T-cell (primary cell): ENCODE measurements around the gene RPN2. TPM values are rescaled to one million over a fixed set of nuclear protein-coding genes. Genes with fewer than 3 reads are reported as not detected.

Experiments
- ATAC-seq, 4 experiments: fragments of 200-7000 bp in 3 of 4; fragments of 150-1000 bp in 1 of 4; cut with Tn5 transposase; replicated peaks in 1 of 4; 1 replicate in 3 of 4; 2 replicates in 1 of 4; pipeline ENCODE4 v1.10.0; 2021; ENCODE audit warnings: moderate library complexity in 3 of 4, mild to moderate bottlenecking in 2 of 4, moderate number of reproducible peaks in 1 of 4
- CTCF ChIA-PET, 2 donors: fragments of 300-600 bp; sonication (Branson Sonifier 250); formaldehyde crosslinking; loops; one replicate each; lab custom pipeline; 2022; ENCODE audit warnings: antibody characterized with exemption in 2 of 2; lab: Charles Lee
- POLR2A ChIA-PET, 2 donors: fragments of 300-600 bp; sonication (Branson Sonifier 250); formaldehyde crosslinking; loops; one replicate each; lab custom pipeline; 2022; ENCODE audit warnings: antibody characterized with exemption in 2 of 2; lab: Charles Lee
- DNase-seq, 35 experiments: peaks; one replicate each; pipeline versions ENCODE4 v3.0.0 to v3.0.0-alpha.2; 2013 to 2023
- H3K27ac ChIP-seq: one replicate; pipeline ENCODE4 v1.5.1; 2013; ENCODE audit warnings: low read length
- H3K27me3 ChIP-seq, 2 experiments: replicated peaks in 1 of 2; 1 replicate in 1 of 2; 2 replicates in 1 of 2; pipeline versions ENCODE4 v1.6.1 to v1.7.0; 2013; ENCODE audit warnings: low read length in 1 of 2, mixed read lengths in 1 of 2; ENCODE audit not compliant: control insufficient read depth in 2 of 2, insufficient read depth in 2 of 2; ENCODE audit errors: extremely low read depth in 1 of 2
- H3K36me3 ChIP-seq, 2 donors: 1 replicate in 1 of 2; 2 replicates in 1 of 2; pipeline versions ENCODE4 v1.6.1 to v1.7.0; 2013; ENCODE audit warnings: low read length in 1 of 2; ENCODE audit not compliant: control insufficient read depth in 2 of 2, insufficient read depth in 1 of 2; ENCODE audit errors: extremely low read depth in 1 of 2
- H3K4me1 ChIP-seq, 2 experiments: 1 replicate in 1 of 2; 2 replicates in 1 of 2; pipeline versions ENCODE4 v1.6.1 to v1.7.0; 2013; ENCODE audit warnings: low read length in 2 of 2, mixed read lengths in 1 of 2; ENCODE audit not compliant: insufficient read depth in 2 of 2, control insufficient read depth in 1 of 2; ENCODE audit errors: extremely low read depth in 1 of 2
- H3K4me3 ChIP-seq, 2 donors: 1 replicate in 1 of 2; 2 replicates in 1 of 2; pipeline versions ENCODE4 v1.5.1 to v1.7.0; 2013; ENCODE audit warnings: mild to moderate bottlenecking in 2 of 2, low read length in 1 of 2, moderate library complexity in 1 of 2; ENCODE audit not compliant: control insufficient read depth in 1 of 2; ENCODE audit errors: extremely low read depth in 1 of 2
- H3K9me3 ChIP-seq: 2 replicates; pipeline ENCODE4 v1.7.0; 2013
- H3K27ac Mint-ChIP-seq, 2 donors: one replicate each; pipeline ENCODE4 v1.8.0; 2020 to 2021; ENCODE audit warnings: mild to moderate bottlenecking in 2 of 2, mixed read lengths in 2 of 2
- H3K27me3 Mint-ChIP-seq, 2 donors: one replicate each; pipeline ENCODE4 v1.8.0; 2021 to 2022; ENCODE audit warnings: mixed read lengths in 2 of 2
- H3K36me3 Mint-ChIP-seq: one replicate; pipeline ENCODE4 v1.8.0; 2021; ENCODE audit warnings: mixed read lengths
- H3K4me1 Mint-ChIP-seq, 3 donors: one replicate each; pipeline ENCODE4 v1.8.0; 2020 to 2022; ENCODE audit warnings: mixed read lengths in 3 of 3, mild to moderate bottlenecking in 1 of 3
- H3K4me3 Mint-ChIP-seq, 3 donors: one replicate each; pipeline ENCODE4 v1.8.0; 2020 to 2022; ENCODE audit warnings: mild to moderate bottlenecking in 3 of 3, mixed read lengths in 3 of 3, moderate library complexity in 3 of 3
- H3K9me3 Mint-ChIP-seq, 3 donors: one replicate each; pipeline ENCODE4 v1.8.0; 2020 to 2022; ENCODE audit warnings: mixed read lengths in 3 of 3
- whole genome bisulfite sequencing: methylation state at CpG from one replicate; pipeline ENCODE4 v1.1.5; 2013; ENCODE audit warnings: missing lambda C conversion rate; ENCODE audit not compliant: insufficient coverage; 5-methylcytosine and 5-hydroxymethylcytosine counted together
- total RNA-seq, 35 experiments: library from RNA in 6 of 35; stranded (reverse) in 6 of 35; fragments of 120-200 nt in 1 of 35; gene quantifications; one replicate each; pipeline versions ENCODE4 v1.2.1 to v1.2.4 and lab custom pipeline; 2013 to 2026

RPN2 gene
- total RNA-seq, 5 donors from 2014 or later (not counting 1 experiment from before 2014, with no cell fraction given) = 88.8 to 130 (median 121) TPM

DNA sequence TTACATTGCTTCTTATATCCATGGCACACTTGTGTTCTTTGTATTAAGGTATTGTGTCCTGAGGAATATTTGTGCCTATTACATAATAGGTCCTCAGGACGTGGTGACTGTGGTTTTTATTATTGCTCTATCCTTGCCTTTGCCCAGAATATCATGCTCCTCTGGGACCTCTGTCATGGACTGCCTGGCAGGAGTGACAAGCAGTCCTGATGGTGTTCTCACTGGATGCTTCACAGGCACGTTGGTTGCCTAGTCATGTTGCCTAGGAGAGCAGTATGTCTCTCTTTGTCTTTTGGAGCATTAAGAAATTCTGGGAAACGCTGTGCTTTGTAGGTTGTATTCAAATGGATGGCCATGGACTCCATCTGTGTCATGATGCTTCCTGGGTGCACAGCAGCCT is 24.9 kb downstream of the RPN2 start:
- H3K27ac Mint-ChIP-seq = peak overlapping the region in 1 of 2 donors; percentile 31
- no peak for ATAC-seq

DNA sequence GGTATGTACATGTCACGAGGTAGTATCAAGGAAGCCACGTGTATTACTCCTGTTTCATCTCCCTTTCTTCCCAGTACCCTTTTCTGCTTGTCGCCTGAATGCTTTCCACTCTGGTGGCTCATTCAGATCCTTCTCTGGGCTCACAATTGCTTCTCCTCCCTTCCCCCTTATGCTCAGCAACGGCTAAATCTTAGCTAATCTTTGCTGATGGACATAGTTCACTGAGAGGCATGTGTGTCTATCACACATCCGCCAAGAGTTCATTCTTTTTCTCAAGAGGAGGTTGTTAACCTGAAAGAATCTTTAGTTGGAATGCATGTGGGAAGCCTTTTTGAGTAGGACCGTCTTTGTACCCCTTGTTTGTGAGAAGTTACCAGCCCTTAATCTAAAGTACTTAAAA is 26.0 kb downstream of the RPN2 start:
- Histone ChIP-seq H3K9me3 (no peaks in the 10 kb centered on the region), H3K27ac (no peak overlapping the region), H3K27me3 (no peaks in the 10 kb centered on the region), H3K4me1 (no peaks in the 10 kb centered on the region), H3K4me3 (no peak overlapping the region), H3K36me3 (peaks cover 12 to 95% of the 10 kb centered on the region in 2 donors)
- no peak overlapping the region for H3K27ac Mint-ChIP-seq
- POLR2A ChIA-PET = no interaction called here
- ATAC-seq = no peak
- no peak overlapping the region for H3K4me3 Mint-ChIP-seq
- peaks cover 66% of the 10 kb centered on the region for H3K36me3 Mint-ChIP-seq
- H3K9me3 Mint-ChIP-seq = no peaks in the 10 kb centered on the region
- no peaks in the 10 kb centered on the region for H3K27me3 Mint-ChIP-seq
- DNase-seq = no peak
- CTCF ChIA-PET = interaction anchor here in 1 of 2 donors (0.9 kb wide), 1 partner anchor 328 kb away, joined by 3 read pairs; no protein-coding TSS in a partner anchor
- 100% methylated on average over 1 of the region's 6 CpGs for WGBS
- peaks cover 0 to 3% (median 3%) of the 10 kb centered on the region in 3 donors for H3K4me1 Mint-ChIP-seq

More for the DNA sequence above, 24.9 kb downstream of the RPN2 start:
- ChIA-PET CTCF (no interaction called here), POLR2A (no interaction called here)
- H3K9me3 ChIP-seq = no peaks in the 10 kb centered on the region
- H3K4me3 Mint-ChIP-seq = no peak overlapping the region
- WGBS = 100% methylated on average over 3 of the region's 3 CpGs
- H3K4me3 ChIP-seq = no peak overlapping the region
- H3K27me3 ChIP-seq = no peaks in the 10 kb centered on the region
- H3K36me3 ChIP-seq = peaks cover 9 to 95% of the 10 kb centered on the region in 2 donors
- no peaks in the 10 kb centered on the region for H3K4me1 ChIP-seq
- H3K4me1 Mint-ChIP-seq = peaks cover 0 to 3% (median 3%) of the 10 kb centered on the region in 3 donors
- H3K27ac ChIP-seq = no peak overlapping the region
- peaks cover 71% of the 10 kb centered on the region for H3K36me3 Mint-ChIP-seq
- H3K27me3 Mint-ChIP-seq = no peaks in the 10 kb centered on the region
- no peaks in the 10 kb centered on the region for H3K9me3 Mint-ChIP-seq
- DNase-seq = no peak

DNA sequence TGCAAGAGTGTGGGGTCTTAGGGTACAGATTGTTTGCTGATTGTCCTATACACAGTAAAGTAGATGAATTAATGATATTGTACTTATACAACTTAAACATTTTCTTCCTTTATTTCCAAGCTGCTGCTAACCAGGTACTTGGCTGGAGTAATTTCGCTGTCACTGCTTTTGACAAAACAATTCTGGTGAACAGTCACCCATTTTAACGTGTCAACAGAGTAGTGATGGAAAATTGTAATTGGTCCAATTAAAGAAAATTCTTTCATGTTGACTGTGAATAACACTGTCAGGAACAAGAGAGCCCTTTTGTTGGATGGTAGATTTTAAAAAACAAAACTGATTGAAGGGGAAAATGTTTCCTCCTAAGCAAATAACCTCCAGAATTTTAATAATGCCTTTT is 26.7 kb downstream of the RPN2 start:
- H3K27ac ChIP-seq = no peak overlapping the region
- no peaks in the 10 kb centered on the region for H3K27me3 ChIP-seq
- ATAC-seq (no peak), DNase-seq (no peak)
- ChIA-PET CTCF (interaction anchor here in 1 of 2 donors (0.6 kb wide), 1 partner anchor 1120 kb away, joined by 5 read pairs; no protein-coding TSS in a partner anchor), POLR2A (no interaction called here)
- peaks cover 60% of the 10 kb centered on the region for H3K36me3 Mint-ChIP-seq
- H3K9me3 Mint-ChIP-seq = no peaks in the 10 kb centered on the region
- H3K4me1 Mint-ChIP-seq = peaks cover 0 to 3% (median 0%) of the 10 kb centered on the region in 3 donors
- no peak overlapping the region for H3K4me3 Mint-ChIP-seq
- peaks cover 12 to 95% of the 10 kb centered on the region in 2 donors for H3K36me3 ChIP-seq
- H3K9me3 ChIP-seq = no peaks in the 10 kb centered on the region
- H3K4me3 ChIP-seq = no peak overlapping the region
- WGBS = no CpG with 5 or more reads among the region's 2 CpGs
- no peaks in the 10 kb centered on the region for H3K4me1 ChIP-seq
- no peaks in the 10 kb centered on the region for H3K27me3 Mint-ChIP-seq
- no peak overlapping the region for H3K27ac Mint-ChIP-seq

DNA sequence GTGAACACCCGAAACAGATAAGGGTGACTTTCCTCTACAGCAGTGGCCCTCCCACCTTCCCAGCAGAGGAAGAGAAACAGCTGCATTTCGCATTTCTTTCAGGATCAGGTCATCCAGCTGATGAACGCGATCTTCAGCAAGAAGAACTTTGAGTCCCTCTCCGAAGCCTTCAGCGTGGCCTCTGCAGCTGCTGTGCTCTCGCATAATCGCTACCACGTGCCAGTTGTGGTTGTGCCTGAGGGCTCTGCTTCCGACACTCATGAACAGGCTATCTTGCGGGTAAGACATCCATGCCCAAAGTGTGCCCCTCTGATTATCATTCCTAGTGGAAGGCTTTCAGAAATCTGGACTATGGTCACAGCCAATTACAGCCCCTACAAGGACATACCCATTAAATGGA is 28.0 kb downstream of the RPN2 start:
- Mint-ChIP-seq H3K4me1 (peaks cover 0 to 3% (median 0%) of the 10 kb centered on the region in 3 donors), H3K27ac (no peak overlapping the region), H3K27me3 (no peaks in the 10 kb centered on the region), H3K9me3 (no peaks in the 10 kb centered on the region), H3K4me3 (no peak overlapping the region), H3K36me3 (peaks cover 50% of the 10 kb centered on the region)
- H3K36me3 ChIP-seq = peaks cover 12 to 93% of the 10 kb centered on the region in 2 donors
- no peaks in the 10 kb centered on the region for H3K9me3 ChIP-seq
- WGBS = 97% methylated on average over 10 of the region's 11 CpGs
- H3K4me1 ChIP-seq = no peaks in the 10 kb centered on the region
- H3K27me3 ChIP-seq = no peaks in the 10 kb centered on the region
- ATAC-seq = no peak
- DNase-seq = no peak
- no peak overlapping the region for H3K27ac ChIP-seq
- ChIA-PET CTCF (no interaction called here), POLR2A (no interaction called here)
- no peak overlapping the region for H3K4me3 ChIP-seq

DNA sequence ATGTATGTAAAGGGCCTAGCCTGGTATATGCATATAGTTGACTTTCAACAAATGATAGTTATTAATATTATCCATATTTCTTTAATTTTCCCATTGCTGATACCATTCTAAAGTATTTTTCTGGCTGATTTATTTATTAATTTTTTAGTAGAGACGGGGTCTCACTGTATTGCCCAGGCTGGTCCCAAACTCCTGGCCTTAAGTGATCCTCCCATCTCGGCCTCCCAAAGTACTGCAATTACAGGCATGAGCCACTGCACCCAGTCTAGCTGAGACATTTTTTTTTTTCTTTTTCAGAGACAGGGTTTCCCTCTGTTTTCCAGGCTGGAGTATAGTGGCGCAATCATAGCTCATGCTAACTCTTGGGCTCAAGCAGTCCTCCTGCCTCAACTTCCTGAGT is 30.1 kb downstream of the RPN2 start:
- Mint-ChIP-seq H3K36me3 (peaks cover 50% of the 10 kb centered on the region), H3K4me3 (no peak overlapping the region), H3K4me1 (no peaks in the 10 kb centered on the region), H3K27ac (no peak overlapping the region), H3K9me3 (no peaks in the 10 kb centered on the region), H3K27me3 (no peaks in the 10 kb centered on the region)
- no peak overlapping the region for H3K27ac ChIP-seq
- no peaks in the 10 kb centered on the region for H3K9me3 ChIP-seq
- DNase-seq (no peak), ATAC-seq (no peak)
- CTCF ChIA-PET = interaction anchor here in 1 of 2 donors (0.6 kb wide), 1 partner anchor 369 kb away, joined by 3 read pairs; no protein-coding TSS in a partner anchor
- H3K4me3 ChIP-seq = no peak overlapping the region
- H3K27me3 ChIP-seq = no peaks in the 10 kb centered on the region
- no peaks in the 10 kb centered on the region for H3K4me1 ChIP-seq
- 100% methylated on average over 2 of the region's 3 CpGs for WGBS
- H3K36me3 ChIP-seq = peaks cover 12 to 92% of the 10 kb centered on the region in 2 donors
- POLR2A ChIA-PET = interaction anchor here in 1 of 2 donors (0.7 kb wide), 1 partner anchor 590 kb away, joined by 3 read pairs; no protein-coding TSS in a partner anchor

DNA sequence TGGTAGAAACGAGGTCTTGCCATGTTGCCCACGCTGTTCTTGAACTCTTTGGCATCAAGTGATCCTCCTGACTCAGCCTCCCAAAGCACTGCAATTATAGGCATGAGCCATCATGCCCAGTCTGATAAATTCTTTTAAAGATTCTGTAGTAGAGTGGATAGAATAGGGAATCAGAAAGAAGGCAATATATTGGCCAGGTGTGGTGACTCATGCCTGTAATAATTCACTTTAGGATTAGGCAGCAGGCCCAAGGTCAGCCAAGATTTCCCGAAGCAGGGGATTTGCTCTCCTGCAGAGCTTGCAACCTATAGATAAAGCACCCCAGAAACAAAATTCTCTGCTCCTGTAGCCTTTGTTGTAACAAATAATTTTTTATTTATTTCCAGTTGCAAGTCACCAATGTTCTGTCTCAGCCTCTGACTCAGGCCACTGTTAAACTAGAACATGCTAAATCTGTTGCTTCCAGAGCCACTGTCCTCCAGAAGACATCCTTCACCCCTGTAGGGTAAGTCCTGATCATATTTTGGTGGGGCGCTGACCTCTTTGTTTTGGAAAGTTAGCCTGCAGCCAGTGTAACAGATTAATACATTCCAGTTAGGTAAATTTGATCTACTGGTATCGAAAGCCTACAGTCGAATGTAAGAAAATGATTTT is 30.7 kb downstream of the RPN2 start:
- Histone ChIP-seq H3K36me3 (peaks cover 6 to 92% of the 10 kb centered on the region in 2 donors), H3K27me3 (no peaks in the 10 kb centered on the region), H3K4me1 (no peaks in the 10 kb centered on the region), H3K4me3 (no peak overlapping the region), H3K9me3 (no peaks in the 10 kb centered on the region), H3K27ac (no peak overlapping the region)
- no peak overlapping the region for H3K27ac Mint-ChIP-seq
- ChIA-PET POLR2A (interaction anchor here in 1 of 2 donors (0.7 kb wide), 1 partner anchor 590 kb away, joined by 3 read pairs; no protein-coding TSS in a partner anchor), CTCF (interaction anchor here in 1 of 2 donors (0.6 to 1.0 kb wide), 3 partner anchors 18 to 368 kb away, joined by 3 to 5 read pairs (median 3); no protein-coding TSS in a partner anchor)
- no peak overlapping the region for H3K4me3 Mint-ChIP-seq
- H3K36me3 Mint-ChIP-seq = peaks cover 50% of the 10 kb centered on the region
- no peaks in the 10 kb centered on the region for H3K27me3 Mint-ChIP-seq
- no peak for ATAC-seq
- no peak for DNase-seq
- H3K4me1 Mint-ChIP-seq = no peaks in the 10 kb centered on the region
- WGBS = 92% methylated on average over 2 of the region's 6 CpGs
- H3K9me3 Mint-ChIP-seq = no peaks in the 10 kb centered on the region
